HCT116 (cell line): ENCODE data around the gene RNF220. TPM values are rescaled to one million over a fixed set of nuclear protein-coding genes. Genes with fewer than 3 reads are reported as not detected.

ENCODE experiments used
- ATAC-seq: fragments of 200-7000 bp; cut with Tn5 transposase; 2 replicates; pipeline ENCODE4 v1.9.1; 2020; ENCODE audit warnings: mild to moderate bottlenecking, moderate library complexity
- BruUV-seq: library from RNA; stranded (reverse); fragments of 400-500 nt; replicated peaks from 2 replicates; lab custom pipeline; 2021; lab: Mats Ljungman, UMichigan
- CTCF ChIA-PET: fragments of 300-600 bp; sonication (Branson Sonifier 250); formaldehyde crosslinking; loops from one replicate; lab custom pipeline; 2021; ENCODE audit warnings: antibody characterized with exemption; lab: Charles Lee
- POLR2A ChIA-PET: fragments of 300-600, 350-600 bp; sonication (Branson Sonifier 250); formaldehyde crosslinking; loops from one replicate; lab custom pipeline; 2021; ENCODE audit warnings: antibody characterized with exemption; lab: Charles Lee
- RAD21 ChIA-PET, 2 experiments: fragments of 300-600 bp; sonication (Branson Sonifier 250); formaldehyde crosslinking; loops; one replicate each; lab custom pipeline; 2023; ENCODE audit warnings: low total read pairs in 2 of 2; ENCODE audit not compliant: uncharacterized antibody in 2 of 2, unreplicated experiment in 2 of 2, low non-redundant PET in 1 of 2; lab: Charles Lee
- DNase-seq: peaks from one replicate; pipeline ENCODE4 v3.0.0-alpha.2; 2010; ENCODE audit warnings: low read depth, low spot score
- H2AFZ ChIP-seq: fragments of 200-600 bp; shearing (Covaris generic), sonication (generic); 2 replicates; pipeline ENCODE4 v1.6.1; 2017; ENCODE audit warnings: low read depth, mixed run types, mixed read lengths, antibody characterized with exemption, low read length; ENCODE audit not compliant: poor library complexity, severe bottlenecking
- H3K27ac ChIP-seq: 2 replicates; pipeline ENCODE4 v1.5.1; 2012; ENCODE audit warnings: low read depth, low read length
- H3K27me3 ChIP-seq: fragments of 200-600 bp; sonication (generic); 2 replicates; pipeline ENCODE4 v1.6.1; 2016; ENCODE audit warnings: mixed run types, low read length, mixed read lengths; ENCODE audit not compliant: insufficient read depth
- H3K36me3 ChIP-seq, 2 experiments: fragments of 200-500 bp in 1 of 2; fragments of 200-600 bp in 1 of 2; sonication (Bioruptor generic) in 1 of 2; sonication (generic) in 1 of 2; 2 replicates each; pipeline versions ENCODE4 v1.5.1 to v1.6.1; 2014 to 2016; ENCODE audit warnings: low read length in 2 of 2, inconsistent platforms in 1 of 2, mixed read lengths in 1 of 2, mixed run types in 1 of 2; ENCODE audit not compliant: insufficient read depth in 2 of 2, control insufficient read depth in 1 of 2
- H3K4me1 ChIP-seq, 2 experiments: fragments of 200-600 bp in 1 of 2; sonication (generic) in 1 of 2; 2 replicates each; pipeline versions ENCODE4 v1.5.1 to v1.6.1; 2012 to 2017; ENCODE audit warnings: low read length in 2 of 2, inconsistent platforms in 1 of 2, mild to moderate bottlenecking in 1 of 2, mixed read lengths in 1 of 2, mixed run types in 1 of 2, moderate library complexity in 1 of 2; ENCODE audit not compliant: insufficient read depth in 2 of 2, control insufficient read depth in 1 of 2
- H3K4me2 ChIP-seq: fragments of 200-600 bp; sonication (generic); 2 replicates; pipeline ENCODE4 v1.6.1; 2017; ENCODE audit warnings: mixed run types, low read length, mixed read lengths
- H3K4me3 ChIP-seq, 2 experiments: fragments of 200-600 bp in 1 of 2; sonication (generic) in 1 of 2; replicated peaks in 1 of 2; 2 replicates each; pipeline ENCODE4 v1.5.1; 2011 to 2016; ENCODE audit warnings: low read length in 2 of 2, control low read depth in 1 of 2, low read depth in 1 of 2, mild to moderate bottlenecking in 1 of 2, mixed read lengths in 1 of 2, mixed run types in 1 of 2
- H3K79me2 ChIP-seq: fragments of 200-600 bp; sonication (generic); 2 replicates; pipeline ENCODE4 v1.6.1; 2017; ENCODE audit warnings: mild to moderate bottlenecking, mixed run types, low read length, moderate library complexity, mixed read lengths; ENCODE audit not compliant: insufficient read depth
- H3K9ac ChIP-seq: fragments of 200-600 bp; sonication (generic); 2 replicates; pipeline ENCODE4 v1.6.1; 2016; ENCODE audit warnings: low read length, mixed read lengths
- H3K9me2 ChIP-seq: fragments of 200-600 bp; sonication (generic), shearing (Covaris generic); 2 replicates; pipeline ENCODE4 v1.6.1; 2017; ENCODE audit warnings: mixed run types, mild to moderate bottlenecking, moderate library complexity; ENCODE audit not compliant: insufficient read depth
- H3K9me3 ChIP-seq, 2 experiments: fragments of 200-500 bp in 1 of 2; fragments of 200-600 bp in 1 of 2; sonication (Bioruptor generic) in 1 of 2; sonication (generic) in 1 of 2; 2 replicates each; pipeline ENCODE4 v1.6.1; 2014 to 2017; ENCODE audit warnings: low read length in 2 of 2, mixed read lengths in 2 of 2, inconsistent platforms in 1 of 2, low read depth in 1 of 2, mild to moderate bottlenecking in 1 of 2, mixed run types in 1 of 2, moderate library complexity in 1 of 2; ENCODE audit not compliant: control insufficient read depth in 1 of 2, insufficient read depth in 1 of 2
- H4K20me1 ChIP-seq: fragments of 200-600 bp; sonication (generic), shearing (Covaris generic); 2 replicates; pipeline ENCODE4 v1.6.1; 2017; ENCODE audit warnings: mixed run types, mild to moderate bottlenecking, moderate library complexity; ENCODE audit not compliant: insufficient read depth
- ATF3 ChIP-seq: IDR thresholded peaks from 2 replicates; pipeline ENCODE4 v1.6.1; 2012
- CBX3 ChIP-seq: IDR thresholded peaks from 2 replicates; pipeline ENCODE4 v1.6.1; 2012; ENCODE audit warnings: low read depth
- CEBPB ChIP-seq: IDR thresholded peaks from 2 replicates; pipeline ENCODE4 v1.6.1; 2012; ENCODE audit warnings: low read depth
- EGR1 ChIP-seq: IDR thresholded peaks from 2 replicates; pipeline ENCODE4 v1.6.1; 2012; ENCODE audit warnings: low read depth
- EZH2phosphoT487 ChIP-seq: fragments of 200-600 bp; IDR thresholded peaks from 2 replicates; pipeline ENCODE4 v1.6.1; 2018; ENCODE audit warnings: antibody characterized with exemption, borderline replicate concordance
- MAX ChIP-seq: IDR thresholded peaks from 2 replicates; pipeline ENCODE4 v1.6.1; 2012
- REST ChIP-seq: IDR thresholded peaks from 2 replicates; pipeline ENCODE4 v1.6.1; 2012; ENCODE audit warnings: low read depth
- SP1 ChIP-seq: IDR thresholded peaks from 2 replicates; pipeline ENCODE4 v1.6.1; 2012; ENCODE audit warnings: low read depth
- SRF ChIP-seq: IDR thresholded peaks from 2 replicates; pipeline ENCODE4 v1.6.1; 2012; ENCODE audit warnings: low read depth
- TCF7L2 ChIP-seq: IDR thresholded peaks from 2 replicates; pipeline ENCODE4 v1.7.0; 2011; ENCODE audit warnings: borderline replicate concordance, inconsistent platforms; ENCODE audit not compliant: insufficient read depth, insufficient read length; ENCODE audit errors: extremely low read depth
- YY1 ChIP-seq: IDR thresholded peaks from 2 replicates; pipeline ENCODE4 v1.6.1; 2011; ENCODE audit warnings: low read length, low read depth, moderate library complexity, mild to moderate bottlenecking; ENCODE audit not compliant: insufficient replicate concordance; ENCODE audit errors: extremely low read depth
- ZFX ChIP-seq: fragments of 450-650 bp; IDR thresholded peaks from 2 replicates; pipeline ENCODE4 v1.6.1; 2017
- ZNF274 ChIP-seq: fragments of 200-500 bp; sonication (Bioruptor generic); IDR thresholded peaks from 2 replicates; pipeline ENCODE4 v1.6.1; 2014; ENCODE audit warnings: mild to moderate bottlenecking, low read depth, low read length, inconsistent platforms
- intact Hi-C: fragments of 100-400 bp; cut with micrococcal nuclease; formaldehyde crosslinking; loops from 2 replicates; pipeline ENCODE4 v1.10.0; 2022
- total RNA-seq: library from RNA; stranded (reverse); gene quantifications from one replicate; pipeline ENCODE4 v1.2.1, GENCODE V29; 2021; ENCODE audit not compliant: unreplicated experiment

The RNF220 gene
- total RNA-seq, 1 experiment from 2014 or later = 84.5 TPM

GRCh38 chr1:44485229-44485933, 80.3 kb downstream of the RNF220 start:
- intact Hi-C loops = no loop called here
- CTCF ChIA-PET = no interaction called here
- ATAC-seq = no peak
- H3K4me1 ChIP-seq = peaks cover 0 to 4% of the 10 kb centered on the region in 2 experiments; a peak in 1 of 4 replicates
- no peaks in the 10 kb centered on the region for H4K20me1 ChIP-seq
- no peaks in the 10 kb centered on the region for H3K9me2 ChIP-seq
- POLR2A ChIA-PET = no interaction called here
- H3K27me3 ChIP-seq = no peaks in the 10 kb centered on the region
- no peak overlapping the region for H3K4me3 ChIP-seq
- H3K9ac ChIP-seq = no peak overlapping the region
- no peaks in the 10 kb centered on the region for H3K79me2 ChIP-seq
- H2AFZ ChIP-seq = no peak overlapping the region
- RAD21 ChIA-PET = no interaction called here
- H3K9me3 ChIP-seq = no peaks in the 10 kb centered on the region
- TF ChIP-seq ZFX (no peak), EGR1 (no peak), REST (no peak), ZNF274 (no peak), ATF3 (no peak), YY1 (no peak), SP1 (no peak), EZH2phosphoT487 (no peak), CBX3 (no peak), SRF (no peak), CEBPB (no peak), MAX (no peak), TCF7L2 (no peak)
- DNase-seq = no peak
- H3K36me3 ChIP-seq = no peaks in the 10 kb centered on the region
- no peak overlapping the region for H3K27ac ChIP-seq
- BruUV-seq = no TSS peak
- no peak overlapping the region for H3K4me2 ChIP-seq
